Mucosa of descending colon (tissue), 3 donors: Measurements from ENCODE around the gene PDE4D. TPM values are rescaled to one million over a fixed set of nuclear protein-coding genes. Genes with fewer than 3 reads are reported as not detected.

Experiments used
- ATAC-seq: fragments of 200-7000 bp; cut with Tn5 transposase; one replicate; pipeline ENCODE4 v1.9.1; 2020; ENCODE audit warnings: mild to moderate bottlenecking, moderate library complexity
- DNase-seq, 3 donors: peaks; one replicate each; pipeline ENCODE4 v3.0.0-alpha.2; 2020
- H3K36me3 ChIP-seq: fragments of 200-600 bp; one replicate; pipeline ENCODE4 v1.8.0; 2021; ENCODE audit warnings: low read depth, mild to moderate bottlenecking
- H3K4me1 ChIP-seq: fragments of 200-600 bp; one replicate; pipeline ENCODE4 v1.8.0; 2021; ENCODE audit warnings: low read depth, mild to moderate bottlenecking
- H3K4me3 ChIP-seq: fragments of 200-600 bp; one replicate; pipeline ENCODE4 v1.8.0; 2021; ENCODE audit warnings: mild to moderate bottlenecking
- H3K9me3 ChIP-seq: fragments of 200-600 bp; one replicate; pipeline ENCODE4 v1.8.0; 2021; ENCODE audit warnings: mild to moderate bottlenecking
- CTCF ChIP-seq: fragments of 200-600 bp; IDR thresholded peaks from one replicate; pipeline ENCODE4 v1.8.0; 2022; ENCODE audit warnings: antibody characterized with exemption, mild to moderate bottlenecking
- intact Hi-C, 2 donors: fragments of 100-400 bp; cut with DNase I in 1 of 2; cut with micrococcal nuclease in 1 of 2; formaldehyde crosslinking; loops; one replicate each; pipeline versions ENCODE4 v1.11.0 to v1.11.1; 2022; cut with DNase I, micrococcal nuclease
- total RNA-seq, 3 donors: library from RNA; stranded (reverse); fragmentation: NEBNext Ultra II Directional in 2 of 3; extraction: Animal tissue kit (Norgen Biotek cat#: 25700) in 2 of 3; gene quantifications; one replicate each; pipeline versions ENCODE4 v1.2.1 to v1.2.4, GENCODE V29; 2021 to 2023
- donor health status: DM: no; HTN: no; CAD: no; lungs with moderate emphysema.
- donor health status: DM: no; HTN: no; CAD: no.
- donor health status: DM: no; HTN: yes; CAD: no.

Gene PDE4D
- total RNA-seq, 3 donors from 2014 or later: 37.9 to 137 (median 100) TPM

- ATAC-seq: no peak
- TF ChIP-seq CTCF: no peak
- Histone ChIP-seq H3K9me3 (peaks cover 2% of the 10 kb centered on the region), H3K36me3 (no peaks in the 10 kb centered on the region), H3K4me1 (no peaks in the 10 kb centered on the region), H3K4me3 (no peak overlapping the region)
- DNase-seq: no peak
- intact Hi-C loops: no loop called here
These were observed 884.6 kb downstream of the PDE4D start for GRCh38 chr5:59008816-59009473.

- TF ChIP-seq CTCF: no peak
- H3K4me1 ChIP-seq: no peaks in the 10 kb centered on the region
- H3K36me3 ChIP-seq: no peaks in the 10 kb centered on the region
- no peak overlapping the region for H3K4me3 ChIP-seq
- no peak for ATAC-seq
- intact Hi-C loops: no loop called here
- no peak for DNase-seq
- H3K9me3 ChIP-seq: peaks cover 2% of the 10 kb centered on the region
These were observed 886.0 kb downstream of the PDE4D start for GRCh38 chr5:59007460-59008063.

- no peak for TF ChIP-seq CTCF
- Histone ChIP-seq H3K9me3 (no peaks in the 10 kb centered on the region), H3K36me3 (no peaks in the 10 kb centered on the region), H3K4me1 (no peaks in the 10 kb centered on the region), H3K4me3 (no peak overlapping the region)
- no peak for ATAC-seq
- no peak for DNase-seq
- intact Hi-C loops: no loop called here
These were observed 887.4 kb downstream of the PDE4D start for GRCh38 chr5:59005934-59006701.

- DNase-seq (no peak), ATAC-seq (no peak)
- Histone ChIP-seq H3K4me3 (no peak overlapping the region), H3K36me3 (no peaks in the 10 kb centered on the region), H3K4me1 (no peaks in the 10 kb centered on the region), H3K9me3 (no peaks in the 10 kb centered on the region)
- intact Hi-C loops: no loop called here
- TF ChIP-seq CTCF: no peak
These were observed 889.9 kb downstream of the PDE4D start for GRCh38 chr5:59003641-59004040.

- Histone ChIP-seq H3K36me3 (no peaks in the 10 kb centered on the region), H3K4me3 (no peak overlapping the region), H3K4me1 (no peaks in the 10 kb centered on the region), H3K9me3 (no peaks in the 10 kb centered on the region)
- DNase-seq: no peak
- intact Hi-C loops: no loop called here
- TF ChIP-seq CTCF: no peak
- no peak for ATAC-seq
These were observed 890.4 kb downstream of the PDE4D start for GRCh38 chr5:59003124-59003523.
